GM21737 (cell line): ENCODE data around the gene FAF1.
"Not testable (repeated sequence)": the region's sequence is repeated elsewhere in the genome, so short reads cannot be mapped to it uniquely, and the experiment has no call there.

Source experiments
- ATAC-seq: cut with Tn5 transposase; IDR thresholded peaks from one replicate; pipeline ENCODE4 v1.9.1; 2021; ENCODE audit warnings: mild to moderate bottlenecking, moderate library complexity; ENCODE audit not compliant: unreplicated experiment

The FAF1 gene

GRCh38 chr1:50967416-50968157 is 7.5 kb upstream of the FAF1 start:
- no peak for ATAC-seq

DNA sequence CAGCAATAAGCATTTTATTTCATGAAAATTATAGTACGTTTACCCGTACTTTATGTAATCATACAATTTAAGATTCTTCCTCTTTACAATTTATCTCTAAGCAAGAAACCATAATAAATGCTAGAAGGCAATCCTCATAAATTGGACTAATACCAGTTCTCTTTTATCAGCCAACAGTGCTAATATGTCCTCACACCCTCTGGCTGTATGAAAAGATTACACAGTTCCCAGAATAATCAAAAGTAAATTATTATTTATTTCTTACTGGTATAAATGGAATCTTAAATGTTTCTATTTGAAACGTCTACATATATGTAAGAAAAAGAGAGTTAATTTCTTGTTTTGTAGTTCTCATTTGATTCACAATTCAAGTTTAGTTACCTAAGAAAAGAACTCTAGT is 6.9 kb upstream of the FAF1 start:
- ATAC-seq, result no peak

DNA sequence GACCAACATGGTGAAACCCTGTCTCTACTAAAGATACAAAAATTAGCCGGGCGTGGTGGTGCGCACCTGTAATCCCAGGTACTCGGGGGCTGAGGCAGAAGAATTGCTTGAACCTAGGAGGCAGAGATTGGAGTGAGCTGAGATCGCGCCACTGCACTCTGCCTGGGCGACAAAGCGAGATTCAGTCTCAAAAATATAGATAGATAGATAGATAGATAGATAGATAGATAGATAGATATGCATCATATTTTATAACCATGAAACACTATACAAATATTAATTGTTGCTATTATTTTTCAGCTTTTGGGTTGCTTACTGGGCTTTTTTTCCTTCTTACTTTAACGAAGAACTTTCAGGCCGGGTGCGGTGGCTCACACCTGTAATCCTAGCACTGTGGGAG is 4.8 kb upstream of the FAF1 start:
- ATAC-seq, result no peak

DNA sequence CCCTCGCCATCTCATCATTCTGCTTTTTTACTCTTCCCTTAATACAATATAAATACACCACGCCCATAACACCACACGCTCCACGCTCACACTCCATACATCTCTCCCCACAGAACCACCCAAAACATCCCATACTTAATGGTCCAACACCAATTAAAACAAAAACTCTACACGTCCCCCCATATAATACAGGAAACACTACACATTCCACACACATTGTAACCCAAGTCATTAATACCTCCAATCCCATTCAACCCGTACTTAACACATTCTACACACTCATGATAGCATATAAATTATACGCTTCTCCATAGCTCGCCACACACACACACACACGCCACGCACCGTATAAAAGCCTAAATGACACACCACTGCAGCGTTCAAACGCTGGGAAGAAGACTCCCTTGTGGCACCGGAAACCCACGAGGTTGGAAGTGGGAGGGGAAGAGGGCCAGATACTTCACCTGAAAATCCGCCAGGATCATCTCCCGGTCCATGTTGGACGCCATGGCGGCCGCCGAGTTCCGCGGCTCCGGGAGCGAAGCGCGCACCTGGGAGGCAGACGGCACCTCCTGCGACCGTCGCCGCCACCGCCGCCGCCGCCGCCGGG is 659 bp downstream of the FAF1 start:
- ATAC-seq, result peak; percentile 24

DNA sequence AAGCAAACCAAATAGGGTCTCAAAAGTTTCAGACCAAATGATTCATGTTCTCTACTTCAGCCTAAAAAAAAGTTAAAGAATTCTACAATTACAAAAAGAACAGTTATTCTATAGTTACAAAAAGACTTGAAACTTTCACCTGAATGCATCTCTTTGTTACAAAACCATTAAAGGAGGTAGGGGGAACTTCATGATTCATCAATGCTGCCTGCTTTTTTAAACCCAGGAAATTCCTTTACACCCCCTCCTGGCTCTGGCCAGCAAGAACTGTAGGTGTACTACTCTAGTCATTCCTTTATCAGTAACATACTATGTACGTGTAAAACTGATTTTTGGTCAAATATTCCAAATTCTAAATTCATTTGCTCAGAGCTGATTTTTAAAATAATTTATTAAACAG is 5.0 kb downstream of the FAF1 start:
- ATAC-seq, result no peak

- not testable (repeated sequence) for ATAC-seq
Observed at GRCh38 chr1:50952566-50952965, 7.5 kb downstream of the FAF1 start.

DNA sequence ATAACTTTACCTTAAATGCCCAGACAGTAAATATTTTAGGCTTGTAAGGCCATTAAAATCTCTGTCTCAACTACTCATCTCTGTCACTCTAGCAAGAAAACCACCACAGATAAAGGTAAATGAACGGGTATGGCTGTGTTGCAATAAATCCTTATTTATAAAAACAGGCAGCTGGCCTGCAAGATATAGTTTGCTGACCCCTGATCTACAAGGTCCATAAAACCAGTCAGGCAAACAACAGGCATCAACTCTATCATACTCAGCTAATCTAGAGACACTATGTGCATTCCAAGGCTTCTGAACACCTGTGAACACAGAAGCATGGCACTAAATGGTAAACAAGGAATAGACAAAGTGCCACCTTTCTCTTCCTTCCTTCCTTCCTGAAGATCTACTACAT is 9.7 kb downstream of the FAF1 start:
- ATAC-seq, result no peak

- no peak for ATAC-seq
Observed at GRCh38 chr1:50949286-50949982, 10.6 kb downstream of the FAF1 start.

GRCh38 chr1:50942334-50942733 is 17.7 kb downstream of the FAF1 start:
- no peak for ATAC-seq

DNA sequence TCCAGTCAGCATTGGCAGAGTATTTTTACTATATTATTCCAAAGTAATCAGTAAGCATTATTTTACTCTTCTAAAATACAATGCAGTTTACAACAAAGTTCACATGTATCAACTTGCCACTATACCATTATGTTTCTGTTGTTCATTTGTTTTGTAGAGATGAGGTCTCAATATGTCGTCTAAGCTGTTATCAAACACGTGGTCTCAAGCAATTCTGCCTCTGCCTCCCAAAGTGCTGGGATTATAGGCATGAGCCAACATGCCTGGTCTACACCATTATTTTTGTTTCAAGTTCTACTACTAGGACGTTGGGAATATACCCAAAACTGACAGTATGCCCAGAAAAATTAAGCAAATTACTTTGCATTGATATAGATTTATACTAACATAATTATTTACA is 19.8 kb downstream of the FAF1 start:
- ATAC-seq, result no peak

GRCh38 chr1:50936321-50936720 is 23.7 kb downstream of the FAF1 start:
- no peak for ATAC-seq

DNA sequence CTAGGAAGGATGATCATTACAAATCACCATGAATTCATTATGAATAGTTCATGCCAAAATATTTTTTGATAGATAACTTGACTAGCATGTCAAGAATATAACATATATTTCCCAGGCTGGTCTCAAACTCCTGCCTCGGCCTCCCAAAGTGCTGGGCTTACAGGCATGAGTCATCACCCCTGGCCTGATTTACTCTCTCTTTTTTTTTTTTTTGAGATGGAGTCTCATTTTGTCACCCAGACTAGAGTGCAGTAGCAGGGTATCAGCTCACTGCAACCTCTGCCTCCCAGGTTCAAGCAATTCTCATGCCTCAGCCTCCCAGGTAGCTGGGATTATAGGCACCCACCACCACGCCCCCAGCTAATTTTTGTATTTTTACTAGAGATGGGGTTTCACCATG is 24.8 kb downstream of the FAF1 start:
- ATAC-seq, result not testable (repeated sequence)

DNA sequence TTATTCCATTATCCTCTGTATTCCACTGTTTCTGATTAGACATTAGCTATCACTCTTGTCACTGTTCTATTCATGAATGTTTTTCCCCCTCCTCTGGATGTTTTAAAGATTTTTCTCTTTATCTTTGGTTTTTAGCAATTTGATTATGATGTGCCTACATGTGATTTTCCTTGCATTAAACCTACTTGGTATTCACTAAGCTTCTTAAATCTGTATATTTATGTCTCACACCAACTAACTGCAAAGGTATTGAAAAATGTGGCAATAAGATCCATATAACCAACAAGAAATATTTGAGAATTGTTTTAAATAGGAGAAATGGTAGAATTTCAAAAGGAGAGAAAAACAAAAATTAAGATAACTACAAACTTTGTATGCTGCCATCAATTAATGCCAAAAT is 25.2 kb downstream of the FAF1 start:
- ATAC-seq, result no peak

- ATAC-seq, result not testable (repeated sequence)
Observed at GRCh38 chr1:50933770-50934169, 26.3 kb downstream of the FAF1 start.

GRCh38 chr1:50932043-50932442 is 28.0 kb downstream of the FAF1 start:
- ATAC-seq, result not testable (repeated sequence)

DNA sequence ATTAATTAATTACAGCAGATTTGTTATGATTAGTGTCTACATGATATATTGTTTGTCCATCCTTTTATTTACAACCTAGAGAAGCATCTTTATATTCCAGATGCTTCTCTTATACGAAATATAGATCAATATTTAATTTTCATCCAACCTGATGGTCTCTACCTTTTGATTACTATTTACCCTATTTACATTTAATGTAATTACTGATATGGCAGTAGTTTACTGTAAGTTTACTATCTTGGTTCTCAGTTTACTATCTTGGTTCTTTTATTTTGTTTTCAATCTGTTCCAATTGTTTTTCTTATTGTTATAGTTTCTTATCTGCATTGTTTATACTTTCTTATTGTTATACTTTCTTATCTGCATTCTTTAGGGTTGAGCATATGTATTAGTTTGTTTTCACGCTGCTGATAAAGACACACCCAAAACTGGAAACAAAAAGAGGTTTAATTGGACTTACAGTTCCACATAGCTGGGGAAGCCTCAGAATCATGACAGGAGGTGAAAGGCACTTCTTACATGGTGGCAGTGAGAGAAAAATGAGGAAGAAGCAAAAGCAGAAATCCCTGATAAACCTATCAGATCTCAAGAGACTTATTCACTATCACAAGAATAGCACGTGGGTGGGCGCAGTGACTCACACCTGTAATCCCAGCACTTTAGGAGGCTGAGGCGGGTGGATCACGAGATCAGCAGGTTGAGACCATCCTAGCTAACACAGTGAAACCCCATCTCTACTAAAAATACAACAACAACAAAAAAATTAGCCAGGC is 28.9 kb downstream of the FAF1 start:
- no peak for ATAC-seq

- ATAC-seq, result peak; percentile 74
Observed at GRCh38 chr1:50930193-50930592, 29.9 kb downstream of the FAF1 start.

DNA sequence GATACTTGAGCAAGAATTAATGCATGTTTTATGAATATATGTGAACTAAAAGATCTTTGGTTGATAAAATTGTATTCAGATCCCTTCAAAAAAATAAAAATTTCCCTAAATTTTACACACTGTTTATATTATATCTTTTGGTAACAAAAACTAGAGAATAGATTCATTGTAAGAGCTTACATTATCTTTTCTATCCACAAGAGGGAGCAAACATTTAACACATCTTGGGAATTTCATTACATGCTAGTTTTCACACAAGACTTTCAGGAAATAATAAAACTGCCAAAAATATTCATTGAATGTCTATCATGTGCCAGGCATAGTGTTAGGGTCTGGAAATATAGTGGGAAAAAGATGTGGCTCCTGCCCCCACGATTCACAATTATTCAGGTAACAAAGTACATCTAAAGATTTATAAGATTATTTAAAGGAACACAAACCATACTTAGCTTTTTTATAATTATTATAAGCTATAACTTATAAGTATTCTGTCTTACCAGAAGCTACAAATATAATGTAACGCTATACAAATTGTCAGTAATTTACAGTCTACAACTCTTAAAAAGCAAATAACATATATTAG is 30.6 kb downstream of the FAF1 start:
- ATAC-seq, result no peak

- no peak for ATAC-seq
Observed at GRCh38 chr1:50923564-50923963, 36.5 kb downstream of the FAF1 start.

DNA sequence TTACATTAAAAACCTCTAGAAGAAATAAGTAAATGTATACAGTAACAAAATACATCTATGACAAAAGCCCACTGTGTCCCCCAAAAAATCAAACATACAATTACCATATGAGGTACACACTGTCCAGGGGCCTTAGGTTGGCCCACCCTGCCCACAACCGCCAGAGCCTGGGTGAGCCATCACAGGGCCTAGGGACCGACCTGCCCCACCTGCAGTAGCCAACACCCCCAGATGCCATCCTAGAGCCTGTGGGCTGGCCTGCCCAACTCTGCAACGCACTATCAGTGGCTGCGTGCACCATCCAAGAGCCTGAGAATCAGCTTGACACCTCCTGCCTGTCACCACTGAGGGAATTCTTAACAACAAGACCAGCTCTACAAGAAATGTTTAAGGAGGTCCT is 39.0 kb downstream of the FAF1 start:
- ATAC-seq, result no peak

DNA sequence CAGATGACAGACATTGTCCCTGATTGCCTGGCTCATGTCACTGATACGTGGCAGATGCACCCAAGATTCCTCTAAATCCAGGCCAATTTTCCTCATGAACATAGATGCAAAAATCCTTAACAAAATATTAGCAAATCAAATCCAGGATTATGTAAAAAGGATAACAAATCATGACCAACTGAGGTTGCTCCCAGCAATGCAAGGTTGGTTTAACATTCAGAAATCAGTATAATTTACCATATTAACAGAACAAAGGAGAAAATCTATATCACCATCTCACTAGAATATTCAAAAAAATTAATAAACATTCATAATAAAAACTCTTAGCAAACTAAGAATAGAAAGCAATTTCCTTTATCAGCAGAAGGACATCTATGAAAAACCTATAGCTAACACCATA is 39.7 kb downstream of the FAF1 start:
- ATAC-seq, result no peak
